SK-N-SH (cell line): ENCODE results near the gene EMCN.

ENCODE experiments used
- CTCF ChIP-seq: fragments of 200-600 bp; sonication (generic); IDR thresholded peaks from 2 replicates; pipeline ENCODE4 v1.6.1; 2017; ENCODE audit warnings: antibody characterized with exemption, mild to moderate bottlenecking, moderate library complexity
- MAX ChIP-seq: IDR thresholded peaks from 2 replicates; pipeline ENCODE4 v1.4.0; 2012; ENCODE audit warnings: low read depth
- POLR2AphosphoS5 ChIP-seq: IDR thresholded peaks from 2 replicates; pipeline ENCODE4 v1.6.1; 2012; ENCODE audit warnings: low read depth, low read length
- RCOR1 ChIP-seq: fragments of 150-350 bp; IDR thresholded peaks from 2 replicates; pipeline ENCODE4 v1.6.1; 2017; ENCODE audit warnings: antibody characterized with exemption, low read length
- REST ChIP-seq: IDR thresholded peaks from 2 replicates; pipeline ENCODE4 v1.6.1; 2012; ENCODE audit warnings: mild to moderate bottlenecking, low read depth, low read length, moderate library complexity
- RXRA ChIP-seq: IDR thresholded peaks from 2 replicates; pipeline ENCODE4 v1.4.0; 2012; ENCODE audit warnings: low read depth, mild to moderate bottlenecking, borderline replicate concordance
- TEAD4 ChIP-seq: IDR thresholded peaks from 2 replicates; pipeline ENCODE4 v1.4.0; 2012; ENCODE audit warnings: mild to moderate bottlenecking, borderline replicate concordance; ENCODE audit not compliant: insufficient read depth
- USF2 ChIP-seq: fragments of 150-350 bp; IDR thresholded peaks from 2 replicates; pipeline ENCODE4 v1.6.1; 2017; ENCODE audit warnings: antibody characterized with exemption, low read length, low read depth, borderline replicate concordance

- no peak for TF ChIP-seq CTCF
- no peak for TF ChIP-seq REST
- no peak for TF ChIP-seq MAX
- no peak for TF ChIP-seq POLR2AphosphoS5
- TF ChIP-seq RXRA = no peak
- TF ChIP-seq TEAD4 = no peak
- no peak for TF ChIP-seq USF2
- TF ChIP-seq RCOR1 = no peak
Observed at GRCh38 chr4:100367451-100367850, 150.4 kb downstream of the EMCN start.
